ENCODE data around the gene ELK4. TPM values are rescaled to one million over a fixed set of nuclear protein-coding genes. Genes with fewer than 3 reads are reported as not detected.

The ELK4 gene
- total RNA-seq, 1 donor from 2014 or later, result 57.1 TPM

DNA sequence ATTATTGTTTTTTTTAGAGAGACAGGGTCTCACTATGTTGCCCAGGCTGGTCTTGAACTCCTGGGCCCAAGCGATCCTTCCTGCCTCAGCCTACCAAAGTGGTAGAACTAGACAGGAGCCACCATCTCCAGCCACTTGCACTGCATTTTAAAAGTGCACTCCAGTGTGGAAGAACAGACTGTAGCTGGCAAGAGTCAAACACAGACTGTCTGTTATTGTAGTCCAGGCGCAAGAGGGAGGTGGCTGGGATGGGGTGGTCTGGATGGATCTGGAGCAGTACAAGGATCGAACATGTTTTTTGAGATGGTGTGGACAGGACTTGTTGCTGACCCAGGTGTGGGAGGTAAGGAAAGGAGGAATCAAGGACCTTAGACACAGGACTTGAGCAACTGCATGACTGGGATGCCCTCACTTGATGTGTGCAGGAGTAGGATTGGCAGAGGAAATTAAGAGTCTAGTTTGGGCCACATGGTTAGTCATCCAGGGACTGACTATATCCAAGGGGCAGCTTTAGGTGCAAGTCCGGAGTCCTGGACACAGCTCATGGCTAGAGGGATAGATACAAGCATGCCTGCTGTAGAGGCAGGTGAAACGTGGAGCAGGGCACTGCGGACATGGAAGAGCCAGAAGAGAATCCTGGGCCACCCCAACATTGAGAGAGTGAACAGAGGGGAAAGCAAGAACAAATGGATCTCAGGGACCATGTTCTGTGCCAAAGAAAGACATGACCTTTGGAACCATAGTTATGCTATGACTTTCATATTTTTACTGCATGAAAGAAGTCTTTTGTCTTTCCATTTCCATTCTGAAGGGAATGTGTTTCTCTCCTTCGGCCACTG, 42.0 kb downstream of the ELK4 start:
- Mint-ChIP-seq H3K36me3 (ENCODE audit: low read depth, unreplicated experiment) (peaks cover 4% of the 10 kb centered on the region), H3K27ac (ENCODE audit: unreplicated experiment) (peak overlapping the region; percentile 20), H3K27me3 (ENCODE audit: unreplicated experiment) (peaks cover 8% of the 10 kb centered on the region), H3K4me1 (ENCODE audit: unreplicated experiment) (peaks cover 37% of the 10 kb centered on the region), H3K9me3 (ENCODE audit: unreplicated experiment) (no peaks in the 10 kb centered on the region), H3K4me3 (ENCODE audit: unreplicated experiment) (no peak overlapping the region)
- TF ChIP-seq, protein P1, sequence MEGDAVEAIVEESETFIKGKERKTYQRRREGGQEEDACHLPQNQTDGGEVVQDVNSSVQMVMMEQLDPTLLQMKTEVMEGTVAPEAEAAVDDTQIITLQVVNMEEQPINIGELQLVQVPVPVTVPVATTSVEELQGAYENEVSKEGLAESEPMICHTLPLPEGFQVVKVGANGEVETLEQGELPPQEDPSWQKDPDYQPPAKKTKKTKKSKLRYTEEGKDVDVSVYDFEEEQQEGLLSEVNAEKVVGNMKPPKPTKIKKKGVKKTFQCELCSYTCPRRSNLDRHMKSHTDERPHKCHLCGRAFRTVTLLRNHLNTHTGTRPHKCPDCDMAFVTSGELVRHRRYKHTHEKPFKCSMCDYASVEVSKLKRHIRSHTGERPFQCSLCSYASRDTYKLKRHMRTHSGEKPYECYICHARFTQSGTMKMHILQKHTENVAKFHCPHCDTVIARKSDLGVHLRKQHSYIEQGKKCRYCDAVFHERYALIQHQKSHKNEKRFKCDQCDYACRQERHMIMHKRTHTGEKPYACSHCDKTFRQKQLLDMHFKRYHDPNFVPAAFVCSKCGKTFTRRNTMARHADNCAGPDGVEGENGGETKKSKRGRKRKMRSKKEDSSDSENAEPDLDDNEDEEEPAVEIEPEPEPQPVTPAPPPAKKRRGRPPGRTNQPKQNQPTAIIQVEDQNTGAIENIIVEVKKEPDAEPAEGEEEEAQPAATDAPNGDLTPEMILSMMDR (IDR thresholded peaks at IDR 0.05; ENCODE audit: unreplicated experiment), result no peak
- DNase-seq (ENCODE audit: low spot score), result no peak

DNA sequence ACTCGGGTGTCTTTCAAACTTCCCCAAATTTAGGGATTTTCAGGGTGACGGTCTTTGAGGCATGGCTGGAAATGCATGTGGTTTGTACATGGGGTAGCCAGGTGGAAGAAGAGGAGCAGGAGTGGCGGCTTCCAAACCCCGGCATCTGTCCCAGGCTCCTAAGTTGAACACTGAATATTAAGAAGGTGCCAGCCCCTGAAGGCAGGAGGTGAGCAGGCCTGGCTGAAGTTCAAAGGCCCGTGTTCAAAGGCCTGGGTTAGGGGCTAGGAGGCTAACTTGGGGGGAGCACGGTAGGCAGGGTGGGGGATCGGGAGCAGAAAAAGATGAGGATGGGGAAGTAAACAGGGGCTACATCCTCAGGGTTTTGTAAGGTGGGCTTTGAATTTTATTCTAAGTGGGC, 42.8 kb downstream of the ELK4 start:
- H3K27ac Mint-ChIP-seq (ENCODE audit: unreplicated experiment), result no peak overlapping the region
- no peaks in the 10 kb centered on the region for H3K9me3 Mint-ChIP-seq (ENCODE audit: unreplicated experiment)
- H3K4me1 Mint-ChIP-seq (ENCODE audit: unreplicated experiment), result peaks cover 32% of the 10 kb centered on the region
- H3K4me3 Mint-ChIP-seq (ENCODE audit: unreplicated experiment), result no peak overlapping the region
- H3K27me3 Mint-ChIP-seq (ENCODE audit: unreplicated experiment), result peaks cover 8% of the 10 kb centered on the region
- H3K36me3 Mint-ChIP-seq (ENCODE audit: low read depth, unreplicated experiment), result no peaks in the 10 kb centered on the region
- TF ChIP-seq, protein P1 (IDR thresholded peaks at IDR 0.05; ENCODE audit: unreplicated experiment), result no peak
- DNase-seq (ENCODE audit: low spot score), result no peak

DNA sequence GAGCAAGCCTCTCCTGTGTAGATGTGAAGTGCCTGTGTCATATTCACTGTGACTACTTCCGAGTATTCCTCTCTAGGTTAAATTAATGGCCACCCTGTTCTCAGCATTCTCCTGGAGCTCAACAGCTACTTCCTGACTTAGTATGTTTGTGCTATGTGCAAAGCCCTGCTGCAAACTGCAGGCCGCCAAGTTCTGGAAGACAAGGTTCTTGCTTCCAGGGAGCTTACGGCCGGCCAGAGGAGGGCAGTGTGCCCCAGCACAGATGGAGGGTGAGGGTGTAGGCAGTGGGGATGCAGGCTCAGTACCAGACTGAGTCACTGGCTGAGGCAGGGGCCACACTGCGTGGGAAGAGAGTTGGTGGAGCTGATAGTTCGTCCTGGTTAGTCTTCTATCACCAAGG, 43.2 kb downstream of the ELK4 start:
- peaks cover 30% of the 10 kb centered on the region for H3K4me1 Mint-ChIP-seq (ENCODE audit: unreplicated experiment)
- DNase-seq (ENCODE audit: low spot score), result peak; percentile 44
- peaks cover 8% of the 10 kb centered on the region for H3K27me3 Mint-ChIP-seq (ENCODE audit: unreplicated experiment)
- peak overlapping the region; percentile 73 for H3K27ac Mint-ChIP-seq (ENCODE audit: unreplicated experiment)
- no peak overlapping the region for H3K4me3 Mint-ChIP-seq (ENCODE audit: unreplicated experiment)
- H3K9me3 Mint-ChIP-seq (ENCODE audit: unreplicated experiment), result no peaks in the 10 kb centered on the region
- H3K36me3 Mint-ChIP-seq (ENCODE audit: low read depth, unreplicated experiment), result no peaks in the 10 kb centered on the region
- TF ChIP-seq, protein P1 (IDR thresholded peaks at IDR 0.05; ENCODE audit: unreplicated experiment), result no peak

DNA sequence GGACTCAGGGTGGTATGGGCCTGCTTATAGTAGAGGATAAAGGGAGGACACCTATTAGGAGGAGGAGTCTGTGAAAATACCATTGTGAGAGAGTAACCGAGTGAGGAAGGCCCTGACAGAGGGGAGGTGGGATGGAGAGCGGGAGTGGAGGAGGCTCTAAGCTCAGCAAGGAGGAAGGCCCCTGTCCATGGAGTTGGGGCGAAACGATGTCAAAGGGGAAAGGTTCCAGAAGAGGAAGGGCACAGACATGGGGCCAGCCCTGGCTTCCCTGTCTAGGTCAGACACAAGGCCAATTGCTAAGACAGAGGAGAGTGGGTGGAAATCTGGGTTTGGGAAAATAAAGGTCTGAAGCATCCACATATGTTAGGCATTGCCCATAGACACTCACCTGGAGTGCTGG, 44.2 kb downstream of the ELK4 start:
- Mint-ChIP-seq H3K9me3 (ENCODE audit: unreplicated experiment) (no peaks in the 10 kb centered on the region), H3K4me3 (ENCODE audit: unreplicated experiment) (no peak overlapping the region), H3K36me3 (ENCODE audit: low read depth, unreplicated experiment) (no peaks in the 10 kb centered on the region), H3K27ac (ENCODE audit: unreplicated experiment) (no peak overlapping the region), H3K27me3 (ENCODE audit: unreplicated experiment) (peaks cover 8% of the 10 kb centered on the region), H3K4me1 (ENCODE audit: unreplicated experiment) (peaks cover 36% of the 10 kb centered on the region)
- DNase-seq (ENCODE audit: low spot score), result no peak
- TF ChIP-seq, protein P1 (IDR thresholded peaks at IDR 0.05; ENCODE audit: unreplicated experiment), result no peak

Data from endothelial cell (in vitro differentiated cells).